ENCODE measurements around the gene ATP5ME.
"Not testable (repeated sequence)": the region's sequence is repeated elsewhere in the genome, so short reads cannot be mapped to it uniquely, and the experiment has no call there.

The ATP5ME gene

GRCh38 chr4:699816-700580 lies 25.9 kb upstream of the ATP5ME start:
- no peaks in the 10 kb centered on the region for H3K9me3 ChIP-seq
- intact Hi-C loops (cut with DNase I; ENCODE audit: low total_unique reads) = loop anchor here (10.0 kb wide), 1 partner anchor 85 kb away; no protein-coding TSS in a partner anchor
- H3K4me1 ChIP-seq = peaks cover 0 to 6% (median under 1%) of the 10 kb centered on the region in 4 donors
- DNase-seq = no peak
- no peak overlapping the region for H3K27ac ChIP-seq
- H3K27me3 ChIP-seq = peaks cover 0 to 3% of the 10 kb centered on the region in 2 donors
- no peaks in the 10 kb centered on the region for H3K36me3 ChIP-seq
- H3K4me3 ChIP-seq = no peak overlapping the region
- no peak for TF ChIP-seq CTCF (IDR thresholded peaks at IDR 0.05)

- H3K4me3 ChIP-seq; H3K4me1 ChIP-seq; H3K27ac ChIP-seq; intact Hi-C loops (cut with DNase I; ENCODE audit: low total_unique reads); DNase-seq; H3K36me3 ChIP-seq; H3K9me3 ChIP-seq: not testable (repeated sequence)
- peaks cover 0 to 24% of the 10 kb centered on the region in 2 donors for H3K27me3 ChIP-seq
These were observed 20.4 kb upstream of the ATP5ME start for GRCh38 chr4:694341-694940.

GRCh38 chr4:692771-693554 lies 18.9 kb upstream of the ATP5ME start:
- Histone ChIP-seq H3K4me1 (peaks cover 0 to 16% (median 8%) of the 10 kb centered on the region in 4 donors), H3K4me3 (no peak overlapping the region), H3K27ac (no peak overlapping the region), H3K36me3 (no peaks in the 10 kb centered on the region), H3K27me3 (peaks cover 0 to 36% of the 10 kb centered on the region in 2 donors), H3K9me3 (no peaks in the 10 kb centered on the region)
- intact Hi-C loops (cut with DNase I; ENCODE audit: low total_unique reads) = no loop called here
- TF ChIP-seq CTCF (IDR thresholded peaks at IDR 0.05) = no peak
- DNase-seq = no peak

- Histone ChIP-seq H3K9me3 (no peaks in the 10 kb centered on the region), H3K4me1 (peaks cover 0 to 28% (median 12%) of the 10 kb centered on the region in 4 donors), H3K27ac (peak overlapping the region in 1 of 2 donors; percentile 62), H3K4me3 (no peak overlapping the region), H3K36me3 (peaks cover 0 to 4% (median 0%) of the 10 kb centered on the region in 3 donors), H3K27me3 (peaks cover 0 to 42% of the 10 kb centered on the region in 2 donors)
- intact Hi-C loops (cut with DNase I; ENCODE audit: low total_unique reads) = no loop called here
- no peak for DNase-seq
- no peak for TF ChIP-seq CTCF (IDR thresholded peaks at IDR 0.05)
These were observed 15.6 kb upstream of the ATP5ME start for GRCh38 chr4:689723-690122.

GRCh38 chr4:688854-689681 lies 15.0 kb upstream of the ATP5ME start, which contains the start of gene SLC49A3:
Gene SLC49A3, minus strand, starts transcription at chr4:689151. Its CDS starts 24 bp downstream, at chr4:689127.
- intact Hi-C loops (cut with DNase I; ENCODE audit: low total_unique reads) = no loop called here
- peaks cover 0 to 28% (median 12%) of the 10 kb centered on the region in 4 donors for H3K4me1 ChIP-seq
- H3K27me3 ChIP-seq = peaks cover 0 to 42% of the 10 kb centered on the region in 2 donors
- no peak for DNase-seq
- H3K36me3 ChIP-seq = peaks cover 0 to 4% (median 0%) of the 10 kb centered on the region in 3 donors
- H3K27ac ChIP-seq = peak within 1 kb of the TSS; percentile 49 to 62
- peak within 1 kb of the TSS; percentile 50 to 54 for H3K4me3 ChIP-seq
- no peaks in the 10 kb centered on the region for H3K9me3 ChIP-seq
- no peak for TF ChIP-seq CTCF (IDR thresholded peaks at IDR 0.05)
